GM12878 (cell line): Measurements from ENCODE around the gene ASTL. TPM values are rescaled to one million over a fixed set of nuclear protein-coding genes. Genes with fewer than 3 reads are reported as not detected.

Source experiments
- ATF7 ChIP-seq: fragments of 450-650 bp; IDR thresholded peaks from 2 replicates; pipeline ENCODE4 v1.6.1; 2016; ENCODE audit warnings: low read depth, mild to moderate bottlenecking
- BHLHE40 ChIP-seq, 2 experiments: fragments of 450-650 bp in 1 of 2; IDR thresholded peaks; 2 replicates each; pipeline ENCODE4 v1.6.1; 2011 to 2017; ENCODE audit warnings: low read depth in 2 of 2, borderline replicate concordance in 1 of 2, improper control_type of control experiment in 1 of 2, low read length in 1 of 2, mild to moderate bottlenecking in 1 of 2
- BRCA1 ChIP-seq: IDR thresholded peaks from 2 replicates; pipeline ENCODE4 v1.6.1; 2011; ENCODE audit warnings: low read depth, low read length, improper control_type of control experiment
- CBFB ChIP-seq: IDR thresholded peaks from 2 replicates; pipeline ENCODE4 v1.6.1; 2016; ENCODE audit warnings: antibody characterized with exemption, low read depth
- CHD2 ChIP-seq: IDR thresholded peaks from 2 replicates; pipeline ENCODE4 v1.6.1; 2011; ENCODE audit warnings: low read depth, low read length, improper control_type of control experiment, borderline replicate concordance
- CHD4 ChIP-seq: fragments of 200-600 bp; sonication (generic); IDR thresholded peaks from 2 replicates; pipeline ENCODE4 v1.6.1; 2016; ENCODE audit warnings: mild to moderate bottlenecking
- EGR1 ChIP-seq, 2 experiments: IDR thresholded peaks; 1 replicate in 1 of 2; 2 replicates in 1 of 2; pipeline ENCODE4 v1.6.1; 2011 to 2012; ENCODE audit warnings: low read depth in 2 of 2, low read length in 2 of 2, borderline replicate concordance in 1 of 2, mild to moderate bottlenecking in 1 of 2, moderate library complexity in 1 of 2
- EP300 ChIP-seq, 2 experiments: fragments of 150-350 bp in 1 of 2; IDR thresholded peaks; 2 replicates each; pipeline ENCODE4 v1.6.1; 2011 to 2012; ENCODE audit warnings: low read depth in 2 of 2, low read length in 2 of 2, borderline replicate concordance in 1 of 2, improper control_type of control experiment in 1 of 2, inconsistent platforms in 1 of 2; ENCODE audit not compliant: control insufficient read depth in 1 of 2
- IKZF2 ChIP-seq, 2 experiments: fragments of 450-650 bp; IDR thresholded peaks; 2 replicates each; pipeline ENCODE4 v1.6.1; 2017; ENCODE audit warnings: mild to moderate bottlenecking in 2 of 2, moderate library complexity in 2 of 2
- IRF4 ChIP-seq: IDR thresholded peaks from 2 replicates; pipeline ENCODE4 v1.6.1; 2011; ENCODE audit warnings: low read depth, low read length
- MEF2A ChIP-seq: IDR thresholded peaks from 2 replicates; pipeline ENCODE4 v1.6.1; 2011; ENCODE audit warnings: low read depth, mild to moderate bottlenecking, low read length, moderate library complexity; ENCODE audit not compliant: insufficient read depth
- NFYA ChIP-seq: IDR thresholded peaks from 2 replicates; pipeline ENCODE4 v1.6.1; 2011; ENCODE audit warnings: low read depth, mild to moderate bottlenecking, low read length, improper control_type of control experiment, borderline replicate concordance
- NRF1 ChIP-seq: conservative IDR thresholded peaks from 2 replicates; pipeline ENCODE4 v1.6.1; 2011; ENCODE audit warnings: mild to moderate bottlenecking, low read depth, low read length, improper control_type of control experiment
- PAX5 ChIP-seq: IDR thresholded peaks from 2 replicates; pipeline ENCODE4 v1.6.1; 2011; ENCODE audit warnings: low read depth, low read length, borderline replicate concordance
- POLR2AphosphoS2 ChIP-seq: IDR thresholded peaks from 2 replicates; pipeline ENCODE4 v1.6.1; 2011; ENCODE audit warnings: low read depth, mild to moderate bottlenecking, low read length, improper control_type of control experiment, moderate library complexity
- POLR2AphosphoS5 ChIP-seq: IDR thresholded peaks from 2 replicates; pipeline ENCODE4 v1.6.1; 2011; ENCODE audit warnings: mild to moderate bottlenecking, low read length, inconsistent platforms
- POU2F2 ChIP-seq: IDR thresholded peaks from 3 replicates; pipeline ENCODE4 v1.6.1; 2011; ENCODE audit warnings: low read depth, mild to moderate bottlenecking, low read length, borderline replicate concordance
- RBBP5 ChIP-seq: fragments of 200-600 bp; sonication (generic); conservative IDR thresholded peaks from 2 replicates; pipeline ENCODE4 v1.6.1; 2016
- RELB ChIP-seq: fragments of 450-650 bp; IDR thresholded peaks from 2 replicates; pipeline ENCODE4 v1.6.1; 2017; ENCODE audit warnings: low read depth, mild to moderate bottlenecking, moderate library complexity
- SREBF1 ChIP-seq: IDR thresholded peaks from 2 replicates; pipeline ENCODE4 v1.6.1; 2012; ENCODE audit warnings: mild to moderate bottlenecking, low read length
- SRF ChIP-seq, 2 experiments: IDR thresholded peaks; 2 replicates each; pipeline ENCODE4 v1.6.1; 2011; ENCODE audit warnings: low read depth in 2 of 2, low read length in 2 of 2, mild to moderate bottlenecking in 1 of 2, moderate library complexity in 1 of 2
- TCF3 ChIP-seq: IDR thresholded peaks from 2 replicates; pipeline ENCODE4 v1.6.1; 2012; ENCODE audit warnings: low read depth, mild to moderate bottlenecking, low read length, borderline replicate concordance; ENCODE audit not compliant: insufficient read depth
- ZNF687 ChIP-seq: fragments of 450-650 bp; IDR thresholded peaks from 2 replicates; pipeline ENCODE4 v1.6.1; 2017; ENCODE audit warnings: mild to moderate bottlenecking, moderate library complexity
- ZSCAN29 ChIP-seq: fragments of 450-650 bp; IDR thresholded peaks from 2 replicates; pipeline ENCODE4 v1.6.1; 2017; ENCODE audit warnings: mild to moderate bottlenecking, moderate library complexity
- polyA plus RNA-seq, 11 experiments: library from polyadenylated mRNA; depleted of rRNA in 4 of 11; unstranded in 6 of 11; stranded (reverse) in 5 of 11; fragments of >200 nt; fragmentation: Nextera tagmentation in 4 of 11; fragmentation: Illumina TruSeq in 1 of 11; extraction: Ambion mirVana in 4 of 11; extraction: Trizol in 1 of 11; gene quantifications; 1 replicate in 1 of 11; 2 replicates in 10 of 11; pipeline versions ENCODE4 v1.2.1 to v1.2.3, GENCODE V29; 2011 to 2016; ENCODE audit warnings: inconsistent platforms in 2 of 11, missing spikeins in 2 of 11, low read depth in 1 of 11
- total RNA-seq, 4 experiments: library from RNA; depleted of rRNA in 3 of 4; stranded (reverse); fragments of >200 nt in 3 of 4; fragmentation: Illumina TruSeq in 1 of 4; extraction: Trizol in 1 of 4; gene quantifications; 2 replicates each; pipeline versions ENCODE4 v1.2.1 to v1.2.3, GENCODE V29; 2013 to 2021

ASTL gene
- total and polyA plus RNA-seq, 10 of the 15 experiments (the other 5 are each of a cell fraction or from before 2014, with no cell fraction given), result 0.18 to 1.0 (median 0.38) TPM; not detected in 4

- peak; percentile 97 for TF ChIP-seq RELB
- peak; percentile 90 for TF ChIP-seq PAX5
- no peak for TF ChIP-seq CHD4
- peak; percentile 82; the same call in 2 of the 3 replicates for TF ChIP-seq POU2F2
- 0 out of 2 replicates have a peak, but pooled peaks have one; percentile 33 for TF ChIP-seq RBBP5
- TF ChIP-seq IRF4, result peak; percentile 76
- no peak for TF ChIP-seq ZSCAN29
- TF ChIP-seq POLR2AphosphoS2, result peak; percentile 80
- TF ChIP-seq POLR2AphosphoS5, result peak; percentile 84
- peak; percentile 77; the same call in 1 of the 2 replicates for TF ChIP-seq ATF7
- TF ChIP-seq CHD2, result peak; percentile 91
- 0 out of 4 replicates have a peak, but pooled peaks of 1 of the 2 experiments have one; percentile 5 for TF ChIP-seq SRF (IDR thresholded peaks at IDR 0.05; ENCODE audit: low read depth in 2 of 2, low read length in 2 of 2)
- TF ChIP-seq NFYA, result no peak
- TF ChIP-seq NRF1, result no peak
- TF ChIP-seq SREBF1, result peak; percentile 30; the same call in 1 of the 2 replicates
- TF ChIP-seq EGR1 (IDR thresholded peaks at IDR 0.05; ENCODE audit: borderline replicate concordance in 1 of 2, low read depth in 2 of 2, low read length in 2 of 2), result peak in 1 of 2 experiments; percentile 91; a peak in 2 of 3 replicates
- TF ChIP-seq ZNF687, result peak; percentile 90
- TF ChIP-seq TCF3, result peak; percentile 100
- peak; percentile 95 to 97 for TF ChIP-seq IKZF2 (IDR thresholded peaks at IDR 0.05)
- TF ChIP-seq CBFB, result peak; percentile 98
- peak; percentile 80 to 90 for TF ChIP-seq BHLHE40 (IDR thresholded peaks at IDR 0.05; ENCODE audit: borderline replicate concordance in 1 of 2, low read depth in 2 of 2, low read length in 1 of 2)
- TF ChIP-seq EP300 (IDR thresholded peaks at IDR 0.05; ENCODE audit: borderline replicate concordance in 1 of 2, control insufficient read depth in 1 of 2, low read depth in 2 of 2, low read length in 2 of 2), result peak; percentile 87 to 93
- TF ChIP-seq BRCA1, result 0 out of 2 replicates have a peak, but pooled peaks have one; percentile 30
- peak; percentile 82 for TF ChIP-seq MEF2A
- TF ChIP-seq, all 136 proteins: peak for 60
Observed at GRCh38 chr2:96146153-96146880, 8.0 kb upstream of the ASTL start (continued).
